GM19193 (cell line): ENCODE data around the gene TSPEAR.
"Not testable (repeated sequence)": the region's sequence is repeated elsewhere in the genome, so short reads cannot be mapped to it uniquely, and the experiment has no call there.

Experiments used
- POLR2A ChIP-seq: IDR thresholded peaks from 4 replicates; pipeline ENCODE4 v1.6.1; 2011; ENCODE audit not compliant: insufficient read depth, insufficient read length; ENCODE audit errors: extremely low read depth

TSPEAR gene

GRCh38 chr21:44579056-44579832 is 132.1 kb downstream of the TSPEAR start:
- no peak for TF ChIP-seq POLR2A

DNA sequence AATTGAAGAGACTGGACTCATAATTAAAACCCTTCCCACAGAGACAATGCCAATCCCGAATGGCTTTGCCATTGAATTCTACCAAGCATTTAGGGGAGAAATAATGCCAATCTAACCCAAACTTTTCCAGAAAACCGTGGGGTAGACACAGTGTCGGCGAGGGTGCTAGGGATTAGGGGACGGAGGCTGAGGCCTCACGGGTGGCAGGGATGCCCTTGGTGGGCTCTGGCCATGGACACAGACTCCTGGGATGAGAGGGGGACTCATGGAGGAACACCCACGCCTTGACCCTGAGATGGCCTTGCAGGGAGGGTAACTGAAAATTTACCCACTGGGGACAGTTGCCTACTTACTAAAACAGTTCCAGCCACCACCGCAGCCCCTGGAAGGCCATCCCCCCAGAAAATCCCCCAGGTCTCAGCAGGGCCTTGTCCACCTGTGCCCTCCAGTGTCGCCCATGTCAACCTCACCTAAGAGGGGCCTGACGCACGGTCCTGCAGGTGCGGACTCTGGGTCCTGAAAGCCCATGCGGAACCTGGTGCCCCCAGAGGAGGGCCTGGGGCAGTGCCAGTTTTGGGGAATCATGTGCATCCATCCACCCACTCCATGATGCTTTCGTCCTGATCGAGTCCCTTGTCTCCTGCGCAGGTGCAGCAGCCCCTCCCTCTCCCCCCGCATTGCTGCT is 132.9 kb downstream of the TSPEAR start:
- TF ChIP-seq POLR2A, result no peak

- no peak for TF ChIP-seq POLR2A
Observed at GRCh38 chr21:44576025-44576420, 135.3 kb downstream of the TSPEAR start.

DNA sequence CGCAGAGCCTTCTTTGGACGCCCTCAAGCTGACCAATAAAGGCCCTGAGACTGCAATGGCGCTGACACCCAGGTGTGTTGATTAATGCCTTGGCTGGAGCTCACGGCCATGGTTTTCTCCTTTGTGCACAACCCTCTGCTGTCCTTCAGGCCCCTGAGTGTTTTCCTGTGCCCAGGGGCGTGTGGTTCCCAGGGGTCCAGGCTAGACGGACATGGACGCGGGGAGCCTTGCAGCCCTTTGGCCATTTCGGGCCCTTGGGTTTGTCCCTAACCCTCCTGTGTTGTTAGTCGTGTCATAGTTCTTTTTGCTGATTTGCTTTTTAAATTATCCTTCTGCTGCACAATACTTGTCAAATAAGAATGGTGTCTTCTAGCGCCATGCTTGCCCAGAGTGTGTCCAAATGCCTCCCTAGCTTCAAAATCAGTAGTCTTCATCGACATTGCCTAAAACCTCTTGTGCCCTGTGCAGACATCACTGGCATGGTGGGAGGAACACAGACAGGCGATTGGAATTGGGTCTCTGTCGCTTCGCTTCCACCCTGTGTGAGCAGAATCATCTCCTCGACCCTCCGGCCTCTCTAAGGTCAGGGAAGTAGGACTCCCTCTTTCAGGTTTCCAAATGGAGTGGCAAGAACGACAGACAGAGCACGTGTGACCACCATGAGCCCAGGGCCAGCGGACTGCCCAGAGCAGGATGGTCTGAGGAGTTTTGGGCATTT is 135.9 kb downstream of the TSPEAR start:
- no peak for TF ChIP-seq POLR2A

DNA sequence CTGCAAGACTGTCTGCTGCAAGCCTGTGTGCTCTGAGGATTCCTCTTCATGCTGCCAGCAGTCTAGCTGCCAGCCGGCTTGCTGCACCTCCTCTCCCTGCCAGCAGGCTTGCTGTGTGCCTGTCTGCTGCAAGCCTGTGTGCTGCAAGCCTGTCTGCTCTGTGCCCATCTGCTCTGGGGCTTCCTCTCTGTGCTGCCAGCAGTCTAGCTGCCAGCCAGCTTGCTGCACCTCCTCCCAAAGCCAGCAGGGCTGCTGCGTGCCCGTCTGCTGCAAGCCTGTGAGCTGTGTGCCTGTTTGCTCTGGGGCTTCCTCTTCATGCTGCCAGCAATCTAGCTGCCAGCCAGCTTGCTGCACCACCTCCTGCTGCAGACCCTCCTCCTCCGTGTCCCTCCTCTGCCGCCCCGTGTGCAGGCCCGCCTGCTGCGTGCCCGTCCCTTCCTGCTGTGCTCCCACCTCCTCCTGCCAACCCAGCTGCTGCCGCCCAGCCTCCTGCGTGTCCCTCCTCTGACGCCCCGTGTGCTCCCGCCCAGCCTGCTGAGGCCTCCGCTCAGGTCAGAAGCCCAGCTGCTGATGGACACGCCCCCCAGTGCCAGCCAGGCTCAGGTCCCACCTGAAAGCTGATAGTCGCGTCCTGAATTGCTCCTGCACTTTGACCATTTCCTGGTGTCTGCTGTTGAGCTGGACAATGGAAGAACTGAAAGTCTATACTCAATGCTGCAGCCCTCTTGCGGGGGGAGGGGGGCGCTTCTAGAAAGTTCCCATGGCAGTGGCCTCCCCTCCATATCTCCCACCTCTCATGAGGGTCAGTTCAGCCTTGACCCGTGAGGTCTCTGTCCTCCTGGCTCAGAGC is 136.7 kb downstream of the TSPEAR start:
- TF ChIP-seq POLR2A, result no peak

DNA sequence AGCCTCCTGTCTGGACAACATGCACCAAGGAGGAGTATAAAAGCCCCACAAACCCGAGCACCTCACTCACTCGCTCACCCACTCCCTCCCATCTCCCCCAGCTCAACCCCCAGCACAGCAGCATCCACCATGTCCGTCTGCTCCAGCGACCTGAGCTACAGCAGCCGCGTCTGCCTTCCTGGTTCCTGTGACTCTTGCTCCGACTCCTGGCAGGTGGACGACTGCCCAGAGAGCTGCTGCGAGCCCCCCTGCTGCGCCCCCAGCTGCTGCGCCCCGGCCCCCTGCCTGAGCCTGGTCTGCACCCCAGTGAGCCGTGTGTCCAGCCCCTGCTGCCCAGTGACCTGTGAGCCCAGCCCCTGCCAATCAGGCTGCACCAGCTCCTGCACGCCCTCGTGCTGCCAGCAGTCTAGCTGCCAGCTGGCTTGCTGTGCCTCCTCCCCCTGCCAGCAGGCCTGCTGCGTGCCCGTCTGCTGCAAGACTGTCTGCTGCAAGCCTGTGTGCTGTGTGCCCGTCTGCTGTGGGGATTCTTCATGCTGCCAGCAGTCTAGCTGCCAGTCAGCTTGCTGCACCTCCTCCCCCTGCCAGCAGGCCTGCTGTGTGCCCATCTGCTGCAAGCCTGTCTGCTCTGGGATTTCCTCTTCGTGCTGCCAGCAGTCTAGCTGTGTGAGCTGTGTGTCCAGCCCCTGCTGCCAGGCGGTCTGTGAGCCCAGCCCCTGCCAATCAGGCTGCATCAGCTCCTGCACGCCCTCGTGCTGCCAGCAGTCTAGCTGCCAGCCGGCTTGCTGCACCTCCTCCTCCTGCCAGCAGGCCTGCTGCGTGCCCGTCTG is 137.5 kb downstream of the TSPEAR start, which contains the start of gene KRTAP10-4:
Gene KRTAP10-4 (plus strand): TSS at position 100 of the 827 bp plus-strand sequence. CDS start 30 bp downstream, at position 130.
- TF ChIP-seq POLR2A, result not testable (repeated sequence)

DNA sequence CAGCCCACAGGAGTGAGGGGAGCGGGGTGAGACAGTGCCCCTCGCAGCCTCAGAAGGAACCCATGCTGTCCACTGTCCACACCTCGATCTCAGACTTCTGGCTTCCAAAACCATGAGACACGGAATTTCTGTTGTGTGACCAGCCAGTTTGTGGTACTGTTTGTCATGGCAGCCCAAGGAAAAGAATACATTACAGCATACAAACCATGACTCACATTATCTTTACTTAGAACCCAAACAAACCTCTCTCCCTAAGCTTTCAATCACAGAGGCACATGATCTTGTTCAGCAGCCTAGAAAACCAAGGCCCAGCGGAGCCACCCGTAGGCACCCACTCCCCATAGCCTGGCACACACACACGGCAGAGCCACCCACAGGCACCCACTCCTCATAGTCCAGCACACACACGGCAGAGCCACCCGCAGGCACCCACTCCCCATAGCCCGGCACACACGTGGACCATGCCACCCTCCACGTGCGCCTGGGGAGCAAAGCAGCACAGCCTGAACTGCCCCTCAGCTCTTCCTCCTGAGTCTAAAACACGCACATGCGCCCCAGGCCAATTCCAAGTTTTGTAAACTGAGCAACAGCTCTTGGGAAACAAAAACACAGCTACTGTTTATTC is 138.3 kb downstream of the TSPEAR start:
- no peak for TF ChIP-seq POLR2A

DNA sequence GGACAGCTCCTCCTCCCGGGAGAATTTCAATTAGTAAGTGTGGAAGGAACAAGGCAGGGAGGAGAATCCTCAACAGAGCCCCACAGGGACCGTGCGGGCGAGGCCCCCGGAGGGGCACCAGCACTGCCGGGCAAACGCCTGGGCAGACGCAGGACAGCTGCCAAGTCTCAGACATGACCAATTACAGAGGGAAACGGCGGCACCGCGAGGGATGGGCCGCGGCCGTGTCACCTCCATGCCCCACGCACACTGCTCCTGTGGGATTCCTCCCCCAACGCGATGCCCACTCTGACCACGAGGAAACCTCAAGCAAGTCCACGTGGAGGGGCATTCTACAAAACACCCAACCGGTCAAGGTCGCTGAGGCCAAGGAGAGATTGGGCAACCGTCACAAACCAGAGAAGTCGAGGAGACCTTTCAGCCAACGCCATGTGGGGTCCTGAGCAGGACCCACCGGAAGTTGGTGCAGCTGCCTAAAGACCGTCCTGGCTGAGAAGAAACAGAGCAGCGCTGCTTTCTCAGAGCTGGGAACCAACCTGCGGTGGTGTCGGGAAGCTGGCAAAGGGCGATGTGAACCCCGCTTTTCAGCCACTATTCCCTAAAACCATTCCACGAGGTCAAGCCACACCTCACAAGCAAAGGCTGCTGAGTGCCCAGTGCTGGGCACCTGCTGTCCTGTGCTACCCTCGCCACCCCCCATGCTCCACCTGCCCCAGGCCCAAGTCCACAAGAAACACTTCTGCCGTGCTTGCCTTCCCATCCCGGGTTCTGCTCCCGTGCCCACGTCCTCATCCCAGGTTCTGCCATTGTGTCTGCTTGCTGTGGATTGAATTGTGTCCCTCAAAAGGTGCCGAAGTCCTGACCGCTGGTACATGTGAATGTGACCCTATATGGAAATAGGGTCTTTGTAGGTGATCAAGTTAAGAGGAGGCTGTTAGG is 139.3 kb downstream of the TSPEAR start:
- no peak for TF ChIP-seq POLR2A

DNA sequence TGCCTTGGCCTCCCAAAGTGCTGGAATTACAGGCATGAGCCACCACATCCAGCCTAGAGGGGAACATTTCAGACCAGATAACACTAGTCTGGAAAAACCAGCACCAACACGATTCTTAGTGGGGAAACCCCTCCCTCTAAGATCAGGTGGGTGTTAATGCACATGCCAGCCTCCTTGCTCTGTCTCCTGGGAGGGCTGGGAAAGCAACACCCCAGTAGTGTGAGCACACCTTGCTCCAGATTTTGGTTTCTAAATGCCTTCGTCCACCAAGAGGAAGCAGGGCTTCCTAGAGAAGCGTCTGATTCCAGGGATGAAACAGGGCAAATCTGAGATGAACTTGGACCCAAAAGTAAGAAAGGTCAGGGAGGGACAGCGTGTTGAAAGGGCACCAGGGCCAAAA is 140.1 kb downstream of the TSPEAR start:
- no peak for TF ChIP-seq POLR2A

- no peak for TF ChIP-seq POLR2A
Observed at GRCh38 chr21:44569861-44570517, 141.4 kb downstream of the TSPEAR start.

DNA sequence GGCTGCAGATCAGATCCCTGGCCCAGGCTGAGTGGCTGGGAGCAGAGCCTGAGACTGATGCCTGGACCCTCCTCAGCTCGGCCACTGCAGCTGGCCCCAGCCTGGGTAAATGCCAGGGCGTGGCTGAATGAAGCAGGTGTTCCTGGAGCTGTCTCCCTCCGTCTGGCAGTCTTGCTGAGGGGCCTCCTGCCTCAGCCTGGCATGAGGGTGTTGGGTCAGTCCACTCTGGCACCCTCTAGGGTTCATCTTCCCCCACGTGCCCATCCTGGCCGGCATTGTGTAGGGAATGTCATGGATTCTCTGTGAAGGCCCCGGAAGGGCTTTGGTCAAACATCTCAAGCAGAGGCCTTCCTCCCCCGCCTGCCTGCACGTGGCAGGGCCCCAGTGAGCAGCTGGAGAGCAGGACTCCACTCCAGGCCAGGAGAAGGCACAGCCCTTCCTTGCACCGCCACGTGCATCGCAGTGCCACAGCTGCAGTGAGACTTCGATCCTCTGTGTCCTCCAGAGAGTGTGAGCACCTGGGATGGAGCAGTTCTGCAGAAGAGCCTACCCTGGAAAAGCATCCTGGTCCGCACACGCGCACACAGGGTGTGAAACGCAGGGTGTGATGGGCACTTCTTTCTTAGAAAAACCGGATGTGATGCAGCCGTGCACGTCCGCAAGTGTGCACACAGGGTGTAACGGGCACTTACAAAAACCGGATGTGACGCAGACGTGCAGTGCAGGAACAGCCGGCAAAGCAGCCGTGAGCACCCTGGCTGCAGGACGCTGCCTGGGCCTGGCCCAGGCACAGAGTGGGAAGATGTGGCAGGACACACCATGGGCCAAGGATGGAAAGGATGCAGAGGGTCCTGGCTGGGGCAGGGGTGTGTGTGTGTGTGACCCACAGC is 142.5 kb downstream of the TSPEAR start:
- TF ChIP-seq POLR2A, result no peak
